Calu3 (cell line): ENCODE data around the gene NDOR1. TPM values are rescaled to one million over a fixed set of nuclear protein-coding genes. Genes with fewer than 3 reads are reported as not detected.

Experiments used
- BruUV-seq: library from RNA; stranded (reverse); fragments of 400-500 nt; replicated peaks from 2 replicates; lab custom pipeline; 2021; lab: Mats Ljungman, UMichigan
- CTCF ChIA-PET: fragments of 300-600 bp; sonication (Branson Sonifier 250); formaldehyde crosslinking; loops from one replicate; lab custom pipeline; 2022; ENCODE audit warnings: antibody characterized with exemption; lab: Charles Lee
- DNase-seq: peaks from one replicate; pipeline ENCODE4 v3.0.0; 2022
- H3K27ac Mint-ChIP-seq: one replicate; pipeline ENCODE4 v1.8.0; 2022; ENCODE audit warnings: mixed read lengths; ENCODE audit not compliant: unreplicated experiment
- H3K27me3 Mint-ChIP-seq: one replicate; pipeline ENCODE4 v1.8.0; 2022; ENCODE audit warnings: mixed read lengths; ENCODE audit not compliant: unreplicated experiment
- H3K36me3 Mint-ChIP-seq: one replicate; pipeline ENCODE4 v1.8.0; 2022; ENCODE audit warnings: mild to moderate bottlenecking, moderate library complexity, mixed read lengths; ENCODE audit not compliant: insufficient read depth, unreplicated experiment
- H3K4me1 Mint-ChIP-seq: one replicate; pipeline ENCODE4 v1.8.0; 2022; ENCODE audit warnings: mild to moderate bottlenecking, low read depth, mixed read lengths; ENCODE audit not compliant: unreplicated experiment
- H3K4me3 Mint-ChIP-seq: one replicate; pipeline ENCODE4 v1.8.0; 2022; ENCODE audit warnings: mild to moderate bottlenecking, low read depth, moderate library complexity, mixed read lengths; ENCODE audit not compliant: unreplicated experiment
- H3K9me3 Mint-ChIP-seq: one replicate; pipeline ENCODE4 v1.8.0; 2022; ENCODE audit warnings: low read depth, mixed read lengths; ENCODE audit not compliant: unreplicated experiment
- intact Hi-C: fragments of 100-400 bp; cut with micrococcal nuclease; formaldehyde crosslinking; loops from one replicate; pipeline ENCODE4 v1.10.0; 2022; ENCODE audit not compliant: unreplicated experiment
- total RNA-seq: library from RNA; stranded (reverse); gene quantifications from 2 replicates; pipeline ENCODE4 v1.2.3, GENCODE V29; 2022
- TF ChIP-seq, protein P1 (sequence below): fragments of 200-600 bp; IDR thresholded peaks from one replicate; pipeline ENCODE4 v1.8.0; 2022; ENCODE audit warnings: antibody characterized with exemption; ENCODE audit not compliant: unreplicated experiment

Gene NDOR1
- total RNA-seq, 1 experiment from 2014 or later = 27.7 TPM

GRCh38 chr9:137161558-137162486 is 43.7 kb upstream of the NDOR1 start:
- DNase-seq = no peak
- Mint-ChIP-seq H3K9me3 (no peaks in the 10 kb centered on the region), H3K27me3 (peaks cover 85% of the 10 kb centered on the region), H3K27ac (no peak overlapping the region), H3K36me3 (peaks cover 10% of the 10 kb centered on the region), H3K4me1 (peaks cover 14% of the 10 kb centered on the region), H3K4me3 (no peak overlapping the region)
- no TSS peak for BruUV-seq
- intact Hi-C loops = no loop called here
- TF ChIP-seq, protein P1, sequence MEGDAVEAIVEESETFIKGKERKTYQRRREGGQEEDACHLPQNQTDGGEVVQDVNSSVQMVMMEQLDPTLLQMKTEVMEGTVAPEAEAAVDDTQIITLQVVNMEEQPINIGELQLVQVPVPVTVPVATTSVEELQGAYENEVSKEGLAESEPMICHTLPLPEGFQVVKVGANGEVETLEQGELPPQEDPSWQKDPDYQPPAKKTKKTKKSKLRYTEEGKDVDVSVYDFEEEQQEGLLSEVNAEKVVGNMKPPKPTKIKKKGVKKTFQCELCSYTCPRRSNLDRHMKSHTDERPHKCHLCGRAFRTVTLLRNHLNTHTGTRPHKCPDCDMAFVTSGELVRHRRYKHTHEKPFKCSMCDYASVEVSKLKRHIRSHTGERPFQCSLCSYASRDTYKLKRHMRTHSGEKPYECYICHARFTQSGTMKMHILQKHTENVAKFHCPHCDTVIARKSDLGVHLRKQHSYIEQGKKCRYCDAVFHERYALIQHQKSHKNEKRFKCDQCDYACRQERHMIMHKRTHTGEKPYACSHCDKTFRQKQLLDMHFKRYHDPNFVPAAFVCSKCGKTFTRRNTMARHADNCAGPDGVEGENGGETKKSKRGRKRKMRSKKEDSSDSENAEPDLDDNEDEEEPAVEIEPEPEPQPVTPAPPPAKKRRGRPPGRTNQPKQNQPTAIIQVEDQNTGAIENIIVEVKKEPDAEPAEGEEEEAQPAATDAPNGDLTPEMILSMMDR = no peak
- CTCF ChIA-PET = interaction anchor here (0.7 to 1.2 kb wide), 5 partner anchors 28 to 75 kb away, joined by 3 to 6 read pairs (median 5); partner anchors contain the start of genes MAN1B1 and RNF224

GRCh38 chr9:137162505-137163364 is 42.8 kb upstream of the NDOR1 start:
- peaks cover 85% of the 10 kb centered on the region for H3K27me3 Mint-ChIP-seq
- intact Hi-C loops = no loop called here
- DNase-seq = no peak
- peak overlapping the region; percentile 28 for H3K4me3 Mint-ChIP-seq
- peaks cover 10% of the 10 kb centered on the region for H3K36me3 Mint-ChIP-seq
- H3K27ac Mint-ChIP-seq = no peak overlapping the region
- H3K4me1 Mint-ChIP-seq = peaks cover 14% of the 10 kb centered on the region
- CTCF ChIA-PET = interaction anchor here (0.7 to 1.1 kb wide), 4 partner anchors 60 to 74 kb away, joined by 4 to 5 read pairs (median 4); partner anchors contain the start of gene RNF224
- no TSS peak for BruUV-seq
- TF ChIP-seq, protein P1 = no peak
- H3K9me3 Mint-ChIP-seq = no peaks in the 10 kb centered on the region

DNA sequence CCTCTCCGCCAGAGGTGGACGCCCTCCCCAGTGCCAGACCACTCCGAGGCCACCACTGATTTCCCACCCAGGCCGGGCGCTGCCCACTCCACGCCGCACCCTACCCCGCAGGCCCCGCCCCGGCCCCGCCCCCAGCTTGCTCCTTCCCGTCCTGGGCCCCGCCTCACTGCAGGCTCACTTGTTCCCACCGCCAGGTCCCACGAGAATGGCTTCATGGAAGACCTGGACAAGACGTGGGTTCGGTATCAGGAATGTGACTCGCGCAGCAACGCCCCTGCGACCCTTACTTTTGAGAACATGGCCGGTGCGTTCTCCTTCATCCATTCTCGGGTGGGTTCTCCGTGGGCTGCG is 42.2 kb upstream of the NDOR1 start:
- no peaks in the 10 kb centered on the region for H3K9me3 Mint-ChIP-seq
- no peak overlapping the region for H3K27ac Mint-ChIP-seq
- BruUV-seq = no TSS peak
- TF ChIP-seq, protein P1 = no peak
- intact Hi-C loops = no loop called here
- H3K27me3 Mint-ChIP-seq = peaks cover 79% of the 10 kb centered on the region
- peak overlapping the region; percentile 28 for H3K4me3 Mint-ChIP-seq
- DNase-seq = no peak
- peaks cover 10% of the 10 kb centered on the region for H3K36me3 Mint-ChIP-seq
- H3K4me1 Mint-ChIP-seq = peaks cover 12% of the 10 kb centered on the region
- CTCF ChIA-PET = interaction anchor here (1.0 to 1.1 kb wide), 2 partner anchors 64 to 73 kb away, joined by 4 read pairs; partner anchors contain the start of gene RNF224

- H3K4me3 Mint-ChIP-seq = peak overlapping the region; percentile 28
- CTCF ChIA-PET = interaction anchor here (0.6 kb wide), 1 partner anchor 60 kb away, joined by 8 read pairs; no protein-coding TSS in a partner anchor
- H3K27me3 Mint-ChIP-seq = peaks cover 74% of the 10 kb centered on the region
- H3K27ac Mint-ChIP-seq = no peak overlapping the region
- no peaks in the 10 kb centered on the region for H3K9me3 Mint-ChIP-seq
- peaks cover 10% of the 10 kb centered on the region for H3K36me3 Mint-ChIP-seq
- no TSS peak for BruUV-seq
- intact Hi-C loops = no loop called here
- peaks cover 7% of the 10 kb centered on the region for H3K4me1 Mint-ChIP-seq
- DNase-seq = no peak
- TF ChIP-seq, protein P1 = no peak
Observed at GRCh38 chr9:137163805-137164204, 41.7 kb upstream of the NDOR1 start.
